Bone marrow (tissue), 2 donors: ENCODE results near the gene REG3A.

Experiments used
- DNase-seq, 2 donors: peaks; one replicate each; lab custom pipeline; 2025; lab: John Stamatoyannopoulos, UW

REG3A gene

DNA sequence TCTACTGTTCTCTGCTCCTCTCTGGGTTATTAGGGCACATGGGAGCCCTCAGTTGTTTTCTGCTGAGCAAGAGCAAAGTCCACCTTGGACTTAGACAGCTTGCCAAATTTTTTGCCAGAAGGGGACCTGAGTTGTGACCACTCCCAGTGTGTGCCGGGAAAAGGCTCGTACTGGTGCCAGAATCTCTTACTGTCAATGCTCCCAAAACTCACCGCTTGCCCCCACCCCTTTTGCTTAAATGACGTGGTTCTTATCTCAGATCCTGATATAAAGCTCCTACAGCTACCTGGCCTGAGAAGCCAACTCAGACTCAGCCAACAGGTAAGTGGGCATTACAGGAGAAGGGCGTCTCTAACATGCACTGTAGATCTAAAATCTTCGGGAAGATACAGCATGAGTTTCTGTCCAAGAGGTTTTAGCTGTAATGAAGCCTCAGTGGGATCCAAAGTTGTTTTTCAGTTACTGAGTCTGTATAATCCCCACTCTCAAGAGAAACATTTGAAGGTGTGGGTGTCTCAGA, 39.3 kb downstream of the REG3A start, which contains the start of gene REG1A:
REG1A (plus strand) TSS at position 295 of the 520 bp plus-strand sequence. CDS start 374 bp downstream, outside the sequence.
- no peak for DNase-seq

DNA sequence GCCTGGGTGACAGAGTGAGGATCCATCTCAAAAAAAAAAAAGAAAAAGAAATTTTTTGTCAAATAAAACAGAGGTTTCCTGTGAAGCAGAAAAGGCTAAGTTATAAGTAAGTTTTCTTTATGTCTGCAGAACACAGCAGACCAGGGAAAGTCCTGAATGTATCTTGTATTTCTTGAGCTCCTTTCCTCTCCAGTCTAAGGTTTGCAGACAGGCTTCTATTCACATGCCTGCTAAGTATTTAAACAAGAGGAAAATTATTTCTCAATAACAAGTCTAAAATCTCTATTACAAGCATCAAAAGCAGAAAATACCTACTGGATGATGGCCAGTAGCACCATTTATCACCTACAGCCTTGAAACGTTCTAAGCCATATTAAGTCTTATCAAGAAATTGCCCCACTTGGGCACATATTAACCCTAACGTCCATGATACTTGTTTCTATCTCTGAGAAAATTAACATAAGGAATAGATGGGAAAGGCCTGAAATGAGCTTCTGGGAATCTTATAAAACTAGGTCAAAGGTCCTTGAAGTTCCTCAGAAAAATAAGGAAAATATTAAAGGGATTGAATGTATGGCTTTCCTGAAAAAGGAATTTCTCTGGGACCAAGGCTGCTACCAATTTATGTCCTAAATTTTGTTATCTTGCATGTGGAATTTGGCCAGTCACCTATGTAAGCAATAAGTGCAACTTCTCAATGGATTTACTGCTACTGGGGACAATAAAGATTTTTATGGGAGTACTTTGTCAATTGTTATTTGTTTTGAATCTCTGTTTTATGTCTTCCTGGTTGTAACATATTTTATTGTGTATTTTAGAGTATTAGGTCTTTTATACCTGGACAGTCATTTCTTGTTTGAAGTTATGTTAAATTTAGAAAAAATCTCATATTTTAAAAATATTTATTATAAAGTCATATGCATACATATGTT, 42.3 kb downstream of the REG3A start:
- DNase-seq = no peak

DNA sequence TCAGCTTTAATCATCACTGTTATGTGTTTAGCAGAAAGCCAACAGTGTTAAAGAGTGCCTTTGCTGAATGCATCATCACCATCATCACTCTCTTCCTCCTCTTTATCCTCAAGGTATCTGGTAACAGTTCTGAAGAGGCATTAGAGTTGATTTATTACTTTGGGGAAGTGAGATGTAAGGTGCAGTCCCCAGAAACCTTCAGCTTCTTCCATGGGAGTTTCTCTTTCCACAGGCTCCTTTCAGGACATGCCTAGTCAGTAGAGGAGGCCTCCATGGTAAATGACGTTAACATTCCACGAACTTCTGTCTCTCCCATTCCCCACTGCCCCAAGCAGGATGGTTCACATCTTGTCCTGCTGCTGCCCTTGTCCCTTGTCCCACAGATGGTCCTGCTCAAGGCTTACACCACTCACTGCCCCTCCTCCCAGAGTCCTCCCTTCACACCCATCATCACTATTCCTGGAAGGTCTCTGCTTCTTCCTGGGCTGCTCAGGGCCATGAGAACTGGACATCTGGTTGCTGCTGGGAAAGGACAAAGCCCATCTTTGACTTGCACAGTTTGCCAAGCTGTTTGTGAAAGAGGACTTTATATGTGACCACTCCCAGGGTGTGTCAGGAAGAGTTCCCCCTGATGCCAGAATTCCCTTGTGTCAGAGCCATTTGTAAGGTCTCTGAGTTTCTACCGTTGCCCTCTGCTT, 44.6 kb downstream of the REG3A start:
- no peak for DNase-seq

DNA sequence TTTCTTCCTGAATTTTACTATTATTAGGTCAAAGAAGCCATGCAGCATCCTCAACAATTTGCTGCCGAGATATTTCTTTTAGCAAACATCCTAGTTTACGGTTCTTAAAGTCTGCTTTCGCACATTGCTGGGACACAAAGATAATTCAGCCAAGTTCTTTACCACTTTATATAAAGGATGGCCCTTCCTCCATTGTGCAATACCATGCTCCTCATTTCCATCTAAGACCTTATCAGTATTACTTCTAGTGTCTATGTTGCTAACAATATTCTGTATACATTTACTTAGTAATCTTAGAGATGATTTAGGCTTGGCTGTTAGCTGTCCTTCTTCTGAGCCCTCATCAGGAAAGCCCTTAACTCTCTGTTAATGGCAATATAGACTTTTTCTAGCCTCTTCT, 47.3 kb downstream of the REG3A start:
- DNase-seq = no peak
